HCT116 (cell line): ENCODE data around the gene MYBL2. TPM values are rescaled to one million over a fixed set of nuclear protein-coding genes. Genes with fewer than 3 reads are reported as not detected.
"Not testable (repeated sequence)": the region's sequence is repeated elsewhere in the genome, so short reads cannot be mapped to it uniquely, and the experiment has no call there.

Experiments used
- ATAC-seq: fragments of 200-7000 bp; cut with Tn5 transposase; 2 replicates; pipeline ENCODE4 v1.9.1; 2020; ENCODE audit warnings: mild to moderate bottlenecking, moderate library complexity
- BruUV-seq: library from RNA; stranded (reverse); fragments of 400-500 nt; replicated peaks from 2 replicates; lab custom pipeline; 2021; lab: Mats Ljungman, UMichigan
- CTCF ChIA-PET: fragments of 300-600 bp; sonication (Branson Sonifier 250); formaldehyde crosslinking; loops from one replicate; lab custom pipeline; 2021; ENCODE audit warnings: antibody characterized with exemption; lab: Charles Lee
- POLR2A ChIA-PET: fragments of 300-600, 350-600 bp; sonication (Branson Sonifier 250); formaldehyde crosslinking; loops from one replicate; lab custom pipeline; 2021; ENCODE audit warnings: antibody characterized with exemption; lab: Charles Lee
- RAD21 ChIA-PET, 2 experiments: fragments of 300-600 bp; sonication (Branson Sonifier 250); formaldehyde crosslinking; loops; one replicate each; lab custom pipeline; 2023; ENCODE audit warnings: low total read pairs in 2 of 2; ENCODE audit not compliant: uncharacterized antibody in 2 of 2, unreplicated experiment in 2 of 2, low non-redundant PET in 1 of 2; lab: Charles Lee
- DNase-seq: peaks from one replicate; pipeline ENCODE4 v3.0.0-alpha.2; 2010; ENCODE audit warnings: low read depth, low spot score
- H2AFZ ChIP-seq: fragments of 200-600 bp; shearing (Covaris generic), sonication (generic); 2 replicates; pipeline ENCODE4 v1.6.1; 2017; ENCODE audit warnings: low read depth, mixed run types, mixed read lengths, antibody characterized with exemption, low read length; ENCODE audit not compliant: poor library complexity, severe bottlenecking
- H3K27ac ChIP-seq: 2 replicates; pipeline ENCODE4 v1.5.1; 2012; ENCODE audit warnings: low read depth, low read length
- H3K27me3 ChIP-seq: fragments of 200-600 bp; sonication (generic); 2 replicates; pipeline ENCODE4 v1.6.1; 2016; ENCODE audit warnings: mixed run types, low read length, mixed read lengths; ENCODE audit not compliant: insufficient read depth
- H3K36me3 ChIP-seq, 2 experiments: fragments of 200-500 bp in 1 of 2; fragments of 200-600 bp in 1 of 2; sonication (Bioruptor generic) in 1 of 2; sonication (generic) in 1 of 2; 2 replicates each; pipeline versions ENCODE4 v1.5.1 to v1.6.1; 2014 to 2016; ENCODE audit warnings: low read length in 2 of 2, inconsistent platforms in 1 of 2, mixed read lengths in 1 of 2, mixed run types in 1 of 2; ENCODE audit not compliant: insufficient read depth in 2 of 2, control insufficient read depth in 1 of 2
- H3K4me1 ChIP-seq, 2 experiments: fragments of 200-600 bp in 1 of 2; sonication (generic) in 1 of 2; 2 replicates each; pipeline versions ENCODE4 v1.5.1 to v1.6.1; 2012 to 2017; ENCODE audit warnings: low read length in 2 of 2, inconsistent platforms in 1 of 2, mild to moderate bottlenecking in 1 of 2, mixed read lengths in 1 of 2, mixed run types in 1 of 2, moderate library complexity in 1 of 2; ENCODE audit not compliant: insufficient read depth in 2 of 2, control insufficient read depth in 1 of 2
- H3K4me2 ChIP-seq: fragments of 200-600 bp; sonication (generic); 2 replicates; pipeline ENCODE4 v1.6.1; 2017; ENCODE audit warnings: mixed run types, low read length, mixed read lengths
- H3K4me3 ChIP-seq, 2 experiments: fragments of 200-600 bp in 1 of 2; sonication (generic) in 1 of 2; replicated peaks in 1 of 2; 2 replicates each; pipeline ENCODE4 v1.5.1; 2011 to 2016; ENCODE audit warnings: low read length in 2 of 2, control low read depth in 1 of 2, low read depth in 1 of 2, mild to moderate bottlenecking in 1 of 2, mixed read lengths in 1 of 2, mixed run types in 1 of 2
- H3K79me2 ChIP-seq: fragments of 200-600 bp; sonication (generic); 2 replicates; pipeline ENCODE4 v1.6.1; 2017; ENCODE audit warnings: mild to moderate bottlenecking, mixed run types, low read length, moderate library complexity, mixed read lengths; ENCODE audit not compliant: insufficient read depth
- H3K9ac ChIP-seq: fragments of 200-600 bp; sonication (generic); 2 replicates; pipeline ENCODE4 v1.6.1; 2016; ENCODE audit warnings: low read length, mixed read lengths
- H3K9me2 ChIP-seq: fragments of 200-600 bp; sonication (generic), shearing (Covaris generic); 2 replicates; pipeline ENCODE4 v1.6.1; 2017; ENCODE audit warnings: mixed run types, mild to moderate bottlenecking, moderate library complexity; ENCODE audit not compliant: insufficient read depth
- H3K9me3 ChIP-seq, 2 experiments: fragments of 200-500 bp in 1 of 2; fragments of 200-600 bp in 1 of 2; sonication (Bioruptor generic) in 1 of 2; sonication (generic) in 1 of 2; 2 replicates each; pipeline ENCODE4 v1.6.1; 2014 to 2017; ENCODE audit warnings: low read length in 2 of 2, mixed read lengths in 2 of 2, inconsistent platforms in 1 of 2, low read depth in 1 of 2, mild to moderate bottlenecking in 1 of 2, mixed run types in 1 of 2, moderate library complexity in 1 of 2; ENCODE audit not compliant: control insufficient read depth in 1 of 2, insufficient read depth in 1 of 2
- H4K20me1 ChIP-seq: fragments of 200-600 bp; sonication (generic), shearing (Covaris generic); 2 replicates; pipeline ENCODE4 v1.6.1; 2017; ENCODE audit warnings: mixed run types, mild to moderate bottlenecking, moderate library complexity; ENCODE audit not compliant: insufficient read depth
- CBX3 ChIP-seq: IDR thresholded peaks from 2 replicates; pipeline ENCODE4 v1.6.1; 2012; ENCODE audit warnings: low read depth
- EGR1 ChIP-seq: IDR thresholded peaks from 2 replicates; pipeline ENCODE4 v1.6.1; 2012; ENCODE audit warnings: low read depth
- EZH2 ChIP-seq: fragments of 200-600 bp; sonication (generic); IDR thresholded peaks from 2 replicates; pipeline ENCODE4 v1.6.1; 2017; ENCODE audit warnings: antibody characterized with exemption, mixed run types
- EZH2phosphoT487 ChIP-seq: fragments of 200-600 bp; IDR thresholded peaks from 2 replicates; pipeline ENCODE4 v1.6.1; 2018; ENCODE audit warnings: antibody characterized with exemption, borderline replicate concordance
- JUND ChIP-seq: IDR thresholded peaks from 2 replicates; pipeline ENCODE4 v1.6.1; 2012
- POLR2A ChIP-seq: IDR thresholded peaks from 2 replicates; pipeline ENCODE4 v1.7.0; 2011; ENCODE audit warnings: borderline replicate concordance; ENCODE audit not compliant: insufficient read depth, insufficient read length; ENCODE audit errors: extremely low read depth
- POLR2AphosphoS5 ChIP-seq: IDR thresholded peaks from 2 replicates; pipeline ENCODE4 v1.6.1; 2011; ENCODE audit warnings: mild to moderate bottlenecking, low read depth, low read length, moderate library complexity
- SIN3A ChIP-seq: IDR thresholded peaks from 2 replicates; pipeline ENCODE4 v1.6.1; 2012; ENCODE audit warnings: low read depth
- SP1 ChIP-seq: IDR thresholded peaks from 2 replicates; pipeline ENCODE4 v1.6.1; 2012; ENCODE audit warnings: low read depth
- SRF ChIP-seq: IDR thresholded peaks from 2 replicates; pipeline ENCODE4 v1.6.1; 2012; ENCODE audit warnings: low read depth
- TCF7L2 ChIP-seq: IDR thresholded peaks from 2 replicates; pipeline ENCODE4 v1.7.0; 2011; ENCODE audit warnings: borderline replicate concordance, inconsistent platforms; ENCODE audit not compliant: insufficient read depth, insufficient read length; ENCODE audit errors: extremely low read depth
- ZFX ChIP-seq: fragments of 450-650 bp; IDR thresholded peaks from 2 replicates; pipeline ENCODE4 v1.6.1; 2017
- intact Hi-C: fragments of 100-400 bp; cut with micrococcal nuclease; formaldehyde crosslinking; loops from 2 replicates; pipeline ENCODE4 v1.10.0; 2022
- total RNA-seq: library from RNA; stranded (reverse); gene quantifications from one replicate; pipeline ENCODE4 v1.2.1, GENCODE V29; 2021; ENCODE audit not compliant: unreplicated experiment
- TF ChIP-seq, protein P1 (sequence below): IDR thresholded peaks from 2 replicates; pipeline ENCODE4 v1.6.1; 2011; ENCODE audit warnings: mild to moderate bottlenecking, low read length, moderate library complexity; ENCODE audit not compliant: insufficient replicate concordance; ENCODE audit errors: extremely low read depth

Gene MYBL2
- total RNA-seq, 1 experiment from 2014 or later: 92.1 TPM

DNA sequence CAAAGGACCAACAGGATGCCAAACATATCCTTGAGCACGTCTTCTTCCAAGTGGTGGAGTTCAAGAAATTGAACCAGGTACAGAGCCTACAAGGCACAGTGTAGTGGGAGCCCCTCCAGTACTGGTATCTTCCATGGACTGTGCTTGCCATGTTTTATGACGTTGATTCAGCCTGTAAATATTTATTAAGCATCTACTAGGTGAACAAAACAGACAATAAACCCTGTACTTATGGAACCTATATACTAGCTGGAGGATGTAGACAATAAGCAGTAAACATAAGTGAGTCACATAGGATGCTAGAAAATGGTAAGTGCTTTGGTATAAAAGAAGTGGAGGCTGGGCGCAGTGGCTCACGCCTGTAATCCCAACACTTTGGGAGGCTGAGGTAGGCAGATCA is 24.4 kb upstream of the MYBL2 start:
- Histone ChIP-seq H3K9me3 (no peaks in the 10 kb centered on the region), H3K9ac (no peak overlapping the region), H3K27ac (no peak overlapping the region), H3K36me3 (peaks cover 5 to 17% of the 10 kb centered on the region in 2 experiments; a peak in 3 of 4 replicates), H3K79me2 (no peaks in the 10 kb centered on the region), H3K4me1 (no peaks in the 10 kb centered on the region), H3K27me3 (no peaks in the 10 kb centered on the region), H4K20me1 (no peaks in the 10 kb centered on the region), H3K4me2 (no peak overlapping the region), H3K4me3 (no peak overlapping the region), H2AFZ (no peak overlapping the region), H3K9me2 (no peaks in the 10 kb centered on the region)
- TF ChIP-seq POLR2AphosphoS5: no peak
- no peak for TF ChIP-seq EZH2
- TF ChIP-seq EGR1: no peak
- no peak for TF ChIP-seq ZFX
- no peak for TF ChIP-seq CBX3
- ATAC-seq: no peak
- no TSS peak for BruUV-seq
- ChIA-PET POLR2A (no interaction called here), CTCF (no interaction called here), RAD21 (no interaction called here)
- no peak for DNase-seq
- intact Hi-C loops: no loop called here

- Histone ChIP-seq H3K4me3 (no peak overlapping the region), H3K79me2 (no peaks in the 10 kb centered on the region), H3K9ac (no peak overlapping the region), H4K20me1 (no peaks in the 10 kb centered on the region), H2AFZ (no peak overlapping the region), H3K4me1 (no peaks in the 10 kb centered on the region), H3K4me2 (no peak overlapping the region), H3K9me2 (no peaks in the 10 kb centered on the region), H3K27ac (no peak overlapping the region), H3K9me3 (no peaks in the 10 kb centered on the region), H3K27me3 (no peaks in the 10 kb centered on the region), H3K36me3 (no peaks in the 10 kb centered on the region; a peak in 1 of 4 replicates)
- TF ChIP-seq ZFX: no peak
- TF ChIP-seq JUND: no peak
- TF ChIP-seq, protein P1, sequence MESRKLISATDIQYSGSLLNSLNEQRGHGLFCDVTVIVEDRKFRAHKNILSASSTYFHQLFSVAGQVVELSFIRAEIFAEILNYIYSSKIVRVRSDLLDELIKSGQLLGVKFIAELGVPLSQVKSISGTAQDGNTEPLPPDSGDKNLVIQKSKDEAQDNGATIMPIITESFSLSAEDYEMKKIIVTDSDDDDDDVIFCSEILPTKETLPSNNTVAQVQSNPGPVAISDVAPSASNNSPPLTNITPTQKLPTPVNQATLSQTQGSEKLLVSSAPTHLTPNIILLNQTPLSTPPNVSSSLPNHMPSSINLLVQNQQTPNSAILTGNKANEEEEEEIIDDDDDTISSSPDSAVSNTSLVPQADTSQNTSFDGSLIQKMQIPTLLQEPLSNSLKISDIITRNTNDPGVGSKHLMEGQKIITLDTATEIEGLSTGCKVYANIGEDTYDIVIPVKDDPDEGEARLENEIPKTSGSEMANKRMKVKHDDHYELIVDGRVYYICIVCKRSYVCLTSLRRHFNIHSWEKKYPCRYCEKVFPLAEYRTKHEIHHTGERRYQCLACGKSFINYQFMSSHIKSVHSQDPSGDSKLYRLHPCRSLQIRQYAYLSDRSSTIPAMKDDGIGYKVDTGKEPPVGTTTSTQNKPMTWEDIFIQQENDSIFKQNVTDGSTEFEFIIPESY: no peak
- no peak for TF ChIP-seq POLR2A
- TF ChIP-seq EZH2phosphoT487: no peak
- no peak for TF ChIP-seq TCF7L2
- TF ChIP-seq SIN3A: no peak
- no peak for TF ChIP-seq POLR2AphosphoS5
- TF ChIP-seq SP1: no peak
- TF ChIP-seq SRF: no peak
- ATAC-seq (no peak), DNase-seq (no peak)
- ChIA-PET RAD21 (no interaction called here), CTCF (no interaction called here), POLR2A (no interaction called here)
- intact Hi-C loops: no loop called here
- BruUV-seq: no TSS peak
These were observed 15.9 kb upstream of the MYBL2 start for GRCh38 chr20:43650997-43651525.

GRCh38 chr20:43651650-43652184 is 15.2 kb upstream of the MYBL2 start:
- intact Hi-C loops, H2AFZ ChIP-seq, H3K4me1 ChIP-seq, H3K9me3 ChIP-seq, H3K9ac ChIP-seq, H3K79me2 ChIP-seq, BruUV-seq, H3K4me3 ChIP-seq, H3K9me2 ChIP-seq, CTCF ChIA-PET, H3K27ac ChIP-seq, H4K20me1 ChIP-seq, POLR2A ChIA-PET, H3K36me3 ChIP-seq, H3K27me3 ChIP-seq, DNase-seq, H3K4me2 ChIP-seq, RAD21 ChIA-PET, ATAC-seq: not testable (repeated sequence)
